ENCODE data around the gene RASGRF2. TPM values are rescaled to one million over a fixed set of nuclear protein-coding genes. Genes with fewer than 3 reads are reported as not detected.
A peak's percentile ranks its signal among the peaks of the same experiment; 100 is the strongest.

Gene RASGRF2
- total and polyA plus RNA-seq, 2 of the 13 experiments (the other 11 are each of a cell fraction or from before 2014, with no cell fraction given), result 23.6 to 29.0 TPM

- FAIRE-seq (no peak), DNase-seq (ENCODE audit: low spot score) (peak; percentile 23), ATAC-seq (no peak)
- peak overlapping the region; percentile 18 to 84 (median 49); a peak in 5 of 6 replicates for H3K4me3 ChIP-seq (replicated peaks in 1 of 3; ENCODE audit: insufficient read depth in 1 of 3, low read depth in 2 of 3, low read length in 3 of 3)
- TF ChIP-seq ZBTB10 (CRISPR knock-in tag; IDR thresholded peaks at IDR 0.05; ENCODE audit: borderline replicate concordance) (peak; percentile 79; the same call in 1 of the 2 replicates), ZNF264 (CRISPR knock-in tag; IDR thresholded peaks at IDR 0.05) (0 out of 2 replicates have a peak, but pooled peaks have one; percentile 26), MED1 (CRISPR knock-in tag; IDR thresholded peaks at IDR 0.05) (0 out of 2 replicates have a peak, but pooled peaks have one; percentile 16)
- TF ChIP-seq, protein P1, sequence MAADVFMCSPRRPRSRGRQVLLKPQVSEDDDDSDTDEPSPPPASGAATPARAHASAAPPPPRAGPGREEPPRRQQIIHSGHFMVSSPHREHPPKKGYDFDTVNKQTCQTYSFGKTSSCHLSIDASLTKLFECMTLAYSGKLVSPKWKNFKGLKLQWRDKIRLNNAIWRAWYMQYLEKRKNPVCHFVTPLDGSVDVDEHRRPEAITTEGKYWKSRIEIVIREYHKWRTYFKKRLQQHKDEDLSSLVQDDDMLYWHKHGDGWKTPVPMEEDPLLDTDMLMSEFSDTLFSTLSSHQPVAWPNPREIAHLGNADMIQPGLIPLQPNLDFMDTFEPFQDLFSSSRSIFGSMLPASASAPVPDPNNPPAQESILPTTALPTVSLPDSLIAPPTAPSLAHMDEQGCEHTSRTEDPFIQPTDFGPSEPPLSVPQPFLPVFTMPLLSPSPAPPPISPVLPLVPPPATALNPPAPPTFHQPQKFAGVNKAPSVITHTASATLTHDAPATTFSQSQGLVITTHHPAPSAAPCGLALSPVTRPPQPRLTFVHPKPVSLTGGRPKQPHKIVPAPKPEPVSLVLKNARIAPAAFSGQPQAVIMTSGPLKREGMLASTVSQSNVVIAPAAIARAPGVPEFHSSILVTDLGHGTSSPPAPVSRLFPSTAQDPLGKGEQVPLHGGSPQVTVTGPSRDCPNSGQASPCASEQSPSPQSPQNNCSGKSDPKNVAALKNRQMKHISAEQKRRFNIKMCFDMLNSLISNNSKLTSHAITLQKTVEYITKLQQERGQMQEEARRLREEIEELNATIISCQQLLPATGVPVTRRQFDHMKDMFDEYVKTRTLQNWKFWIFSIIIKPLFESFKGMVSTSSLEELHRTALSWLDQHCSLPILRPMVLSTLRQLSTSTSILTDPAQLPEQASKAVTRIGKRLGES (CRISPR knock-in tag; IDR thresholded peaks at IDR 0.05; ENCODE audit: borderline replicate concordance), result no peak
- peaks cover 5% of the 10 kb centered on the region; the same call in 1 of the 2 replicates for H4K20me1 ChIP-seq (ENCODE audit: insufficient read depth, low read length)
- peak overlapping the region; percentile 81 for H3K4me2 ChIP-seq (ENCODE audit: low read depth, low read length)
- no peaks in the 10 kb centered on the region for H3K9me3 ChIP-seq (ENCODE audit: low read length)
- H3K36me3 ChIP-seq (replicated peaks in 1 of 2; ENCODE audit: control insufficient read depth in 1 of 2, insufficient read depth in 2 of 2, low read length in 2 of 2), result no peaks in the 10 kb centered on the region
- H3K79me2 ChIP-seq (ENCODE audit: insufficient read depth, low read length), result peaks cover 88% of the 10 kb centered on the region
- H3K4me1 ChIP-seq (ENCODE audit: insufficient read depth, low read length), result peaks cover 71% of the 10 kb centered on the region
- peaks cover 0 to 3% of the 10 kb centered on the region in 2 experiments; a peak in 1 of 5 replicates for H3K27me3 ChIP-seq (ENCODE audit: control insufficient read depth in 1 of 2, insufficient read depth in 2 of 2, low read length in 2 of 2)
- intact Hi-C loops (cut with micrococcal nuclease; ENCODE audit: unreplicated experiment), result loop anchor here (5.0 kb wide), 1 partner anchor 63 kb away; no protein-coding TSS in a partner anchor
- in situ Hi-C loops (cut with HindIII; ENCODE audit: extremely low pct_ligation_motif_present, low pct_unique_long_range_greater_than_20kb), result no loop called here
- CTCF ChIA-PET (ENCODE audit: low intra/inter-chr PET ratio, low total read pairs), result no interaction called here
- whole genome bisulfite sequencing (ENCODE audit: low lambda C conversion rate), result 6% methylated on average over 3 of the region's 3 CpGs
- POLR2A ChIA-PET, result no interaction called here
- no TSS peak for BruUV-seq (replicated peaks)
- H2AFZ ChIP-seq (ENCODE audit: low read length), result no peak overlapping the region
- H3K9ac ChIP-seq (ENCODE audit: insufficient read depth, low read depth, low read length), result peak overlapping the region; percentile 46
- H3K27ac ChIP-seq (ENCODE audit: extremely low read length, insufficient read depth, low read length), result peak overlapping the region; percentile 59
Observed at GRCh38 chr5:80964491-80964890, 4.3 kb downstream of the RASGRF2 start.

Data from HepG2 (cell line).